HepG2 (cell line): Measurements from ENCODE around the gene BIRC2. TPM values are rescaled to one million over a fixed set of nuclear protein-coding genes. Genes with fewer than 3 reads are reported as not detected.

Experiments
- DMAP1 ChIP-seq: IDR thresholded peaks from 2 replicates; pipeline ENCODE4 v1.6.1; 2016
- ETV5 ChIP-seq: IDR thresholded peaks from 2 replicates; pipeline ENCODE4 v1.6.1; 2018; ENCODE audit warnings: missing biosample characterization, missing genetic modification reagents, inconsistent platforms, borderline replicate concordance
- MAFK ChIP-seq, 2 experiments: IDR thresholded peaks in 1 of 2; conservative IDR thresholded peaks in 1 of 2; 2 replicates each; pipeline ENCODE4 v1.6.1; 2011; ENCODE audit warnings: improper control_type of control experiment in 2 of 2, low read length in 2 of 2
- NFE2 ChIP-seq: sonication (generic); formaldehyde crosslinking; IDR thresholded peaks from 2 replicates; pipeline ENCODE4 v1.4.0; 2020; ENCODE audit warnings: missing genetic modification reagents
- RERE ChIP-seq: IDR thresholded peaks from 2 replicates; pipeline ENCODE4 v1.6.1; 2016; ENCODE audit warnings: low read depth, missing genetic modification reagents, missing compliant biosample characterization
- TBX2 ChIP-seq: sonication (generic); formaldehyde crosslinking; IDR thresholded peaks from 2 replicates; pipeline ENCODE4 v1.5.0; 2020; ENCODE audit warnings: missing genetic modification reagents, mild to moderate bottlenecking, borderline replicate concordance
- TEAD3 ChIP-seq: optimal IDR thresholded peaks from 2 replicates; pipeline ENCODE3; 2016; ENCODE audit warnings: borderline replicate concordance
- TEF ChIP-seq: sonication (generic); formaldehyde crosslinking; IDR thresholded peaks from 2 replicates; pipeline ENCODE4 v1.5.0; 2020; ENCODE audit warnings: missing genetic modification reagents
- TSC22D2 ChIP-seq: sonication (generic); formaldehyde crosslinking; IDR thresholded peaks from 2 replicates; pipeline ENCODE4 v1.5.1; 2020; ENCODE audit warnings: missing genetic modification reagents, mild to moderate bottlenecking, borderline replicate concordance
- ZBTB10 ChIP-seq: sonication (generic); formaldehyde crosslinking; IDR thresholded peaks from 2 replicates; pipeline ENCODE4 v1.4.0; 2020; ENCODE audit warnings: missing genetic modification reagents, borderline replicate concordance
- ZC3H4 ChIP-seq: sonication (generic); formaldehyde crosslinking; IDR thresholded peaks from 2 replicates; pipeline ENCODE4 v1.4.0; 2020; ENCODE audit warnings: missing genetic modification reagents, borderline replicate concordance
- ZNF142 ChIP-seq: sonication (generic); formaldehyde crosslinking; IDR thresholded peaks from 2 replicates; pipeline ENCODE4 v1.4.0; 2020; ENCODE audit warnings: missing genetic modification reagents
- ZNF557 ChIP-seq: sonication (generic); formaldehyde crosslinking; IDR thresholded peaks from 2 replicates; pipeline ENCODE4 v1.4.0; 2020; ENCODE audit warnings: missing genetic modification reagents
- polyA plus RNA-seq, 8 experiments: library from polyadenylated mRNA; depleted of rRNA in 3 of 8; stranded (reverse) in 7 of 8; unstranded in 1 of 8; fragments of >200 nt; fragmentation: Illumina TruSeq in 4 of 8; extraction: Trizol in 4 of 8; gene quantifications; 2 replicates each; pipeline versions ENCODE4 v1.2.1 to v1.2.3, GENCODE V29; 2011 to 2016; ENCODE audit warnings: low read depth in 4 of 8, missing spikeins in 1 of 8, mixed read lengths in 1 of 8; ENCODE audit not compliant: insufficient read depth in 1 of 8
- total RNA-seq, 5 experiments: library from RNA; depleted of rRNA; stranded (reverse); fragments of >200 nt; fragmentation: Illumina TruSeq; extraction: Trizol; gene quantifications; 2 replicates each; pipeline ENCODE4 v1.2.3, GENCODE V29; 2016; ENCODE audit warnings: low read depth in 1 of 5

BIRC2 gene
- total and polyA plus RNA-seq, 2 of the 13 experiments (the other 11 are each of a cell fraction or from before 2014, with no cell fraction given): 61.7 to 62.2 TPM

- TF ChIP-seq ZNF557 (no peak), RERE (no peak), ZC3H4 (no peak), TEAD3 (no peak), TSC22D2 (CRISPR knock-in tag) (0 out of 2 replicates have a peak, but pooled peaks have one; percentile 5), TEF (no peak), ZNF142 (CRISPR knock-in tag) (no peak), MAFK (conservative IDR thresholded peaks at IDR 0.05 in 1 of 2, IDR thresholded peaks at IDR 0.05 in 1 of 2; ENCODE audit: low read length in 2 of 2) (no peak), NFE2 (CRISPR knock-in tag) (no peak), DMAP1 (CRISPR knock-in tag) (peak; percentile 3; the same call in 1 of the 2 replicates), TBX2 (0 out of 2 replicates have a peak, but pooled peaks have one; percentile 22), ETV5 (no peak), ZBTB10 (no peak)
These were observed 702 bp downstream of the BIRC2 start (continued) for GRCh38 chr11:102347462-102348370.
